ENCODE data around the gene SUGP2. TPM values are rescaled to one million over a fixed set of nuclear protein-coding genes. Genes with fewer than 3 reads are reported as not detected.
"Not testable (repeated sequence)": the region's sequence is repeated elsewhere in the genome, so short reads cannot be mapped to it uniquely, and the experiment has no call there.

The SUGP2 gene
- polyA plus RNA-seq, 6 donors from 2014 or later, result 7.2 to 16.3 (median 9.2) TPM

GRCh38 chr19:19034204-19034624, 897 bp upstream of the SUGP2 start:
- ATAC-seq (ENCODE audit: low read depth in 2 of 2), result peak; percentile 19 to 33
- peak overlapping the region; percentile 29 to 96 (median 89) for H3K27ac Mint-ChIP-seq

GRCh38 chr19:19033176-19033425, 216 bp downstream of the SUGP2 start:
- Mint-ChIP-seq H3K36me3 (peaks cover 3% of the 10 kb centered on the region in 2 donors), H3K4me3 (peak overlapping the region; percentile 81 to 98 (median 94)), H3K4me1 (peaks cover 20 to 40% (median 23%) of the 10 kb centered on the region in 3 donors), H3K27me3 (no peaks in the 10 kb centered on the region), H3K27ac (peak overlapping the region in 2 of 6 donors; percentile 85 to 96), H3K9me3 (no peaks in the 10 kb centered on the region)
- ATAC-seq (ENCODE audit: low read depth in 2 of 2) (no peak), DNase-seq (no peak)

More at GRCh38 chr19:19034204-19034624, 897 bp upstream of the SUGP2 start:
- Mint-ChIP-seq H3K4me3 (peak overlapping the region; percentile 81 to 96 (median 89)), H3K36me3 (no peaks in the 10 kb centered on the region), H3K9me3 (no peaks in the 10 kb centered on the region), H3K4me1 (peaks cover 20 to 40% (median 20%) of the 10 kb centered on the region in 3 donors), H3K27me3 (no peaks in the 10 kb centered on the region)
- peak; percentile 39 for DNase-seq

DNA sequence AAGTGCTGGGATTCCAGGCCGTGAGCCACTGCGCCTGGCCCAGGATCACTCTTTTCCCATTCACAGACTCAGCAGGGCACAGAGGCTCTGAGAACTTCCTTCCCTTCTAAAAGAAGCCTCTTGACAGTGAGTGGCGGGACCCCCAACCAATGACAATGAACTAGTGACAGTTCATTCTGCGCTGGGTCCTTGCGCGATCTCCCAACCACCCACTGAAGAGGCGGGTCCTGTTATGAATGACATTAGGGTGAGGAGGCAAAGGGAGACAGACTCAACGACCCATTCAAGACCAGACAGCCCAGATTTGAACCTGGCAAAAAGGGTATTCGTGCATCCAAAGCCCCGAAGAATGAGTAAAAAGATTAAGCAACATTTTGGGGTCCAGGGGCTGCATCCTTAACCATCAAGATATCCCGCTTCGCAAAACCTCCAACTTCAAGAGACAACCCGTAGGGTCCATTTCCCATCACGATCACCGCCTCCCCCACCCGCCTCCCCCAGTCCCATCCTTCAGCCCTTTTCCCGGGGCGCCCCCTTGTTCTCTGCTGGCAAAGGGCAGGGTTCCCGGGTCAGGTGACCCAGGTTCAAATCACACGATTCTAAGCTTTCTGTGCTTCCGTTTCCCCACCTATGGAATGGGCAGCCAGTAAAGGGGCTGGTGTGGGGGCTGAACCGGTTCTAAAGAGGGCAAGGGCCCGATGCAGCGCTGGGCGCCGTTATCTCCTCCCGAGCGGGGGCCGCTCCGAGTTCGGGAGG, 719 bp downstream of the SUGP2 start:
- ATAC-seq (ENCODE audit: low read depth in 2 of 2) (peak; percentile 34 to 50), DNase-seq (peak; percentile 78)
- Mint-ChIP-seq H3K27ac (peak overlapping the region; percentile 82 to 97 (median 92)), H3K27me3 (no peaks in the 10 kb centered on the region), H3K9me3 (no peaks in the 10 kb centered on the region), H3K36me3 (peaks cover 7 to 8% of the 10 kb centered on the region in 2 donors), H3K4me3 (peak overlapping the region; percentile 81 to 98 (median 94)), H3K4me1 (peaks cover 25 to 41% (median 27%) of the 10 kb centered on the region in 3 donors)

- no peaks in the 10 kb centered on the region for H3K27me3 Mint-ChIP-seq
- no peak for ATAC-seq (ENCODE audit: low read depth in 2 of 2)
- H3K4me1 Mint-ChIP-seq, result peaks cover 30 to 48% (median 31%) of the 10 kb centered on the region in 3 donors
- H3K36me3 Mint-ChIP-seq, result peaks cover 12 to 15% of the 10 kb centered on the region in 2 donors
- H3K9me3 Mint-ChIP-seq, result no peaks in the 10 kb centered on the region
- no peak for DNase-seq
- H3K27ac Mint-ChIP-seq, result peak overlapping the region in 2 of 6 donors; percentile 82 to 85
- H3K4me3 Mint-ChIP-seq, result peak overlapping the region; percentile 81 to 98 (median 94)
These were observed 1.4 kb downstream of the SUGP2 start for GRCh38 chr19:19031891-19032290.

DNA sequence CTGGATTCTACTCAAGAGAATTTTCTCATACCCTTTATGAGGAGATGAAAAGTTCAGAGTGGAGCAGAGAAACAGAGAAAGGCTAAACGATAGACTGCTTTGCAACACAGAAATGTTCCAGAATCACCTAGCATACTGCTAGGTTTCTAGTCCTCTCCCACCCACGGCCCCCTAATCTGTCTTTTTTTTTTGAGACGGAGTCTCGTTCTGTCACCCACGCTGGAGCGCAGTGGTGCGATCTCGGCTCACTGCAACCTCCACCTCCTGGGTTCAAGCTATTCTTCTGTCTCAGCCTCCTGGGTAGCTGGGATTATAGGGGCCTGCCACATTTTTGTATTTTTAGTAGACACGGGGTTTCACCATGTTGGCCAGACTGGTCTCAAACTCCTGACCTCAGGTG, 4.8 kb downstream of the SUGP2 start:
- peak overlapping the region in 1 of 8 donors; percentile 61 for H3K4me3 Mint-ChIP-seq
- peak overlapping the region in 1 of 6 donors; percentile 76 for H3K27ac Mint-ChIP-seq

DNA sequence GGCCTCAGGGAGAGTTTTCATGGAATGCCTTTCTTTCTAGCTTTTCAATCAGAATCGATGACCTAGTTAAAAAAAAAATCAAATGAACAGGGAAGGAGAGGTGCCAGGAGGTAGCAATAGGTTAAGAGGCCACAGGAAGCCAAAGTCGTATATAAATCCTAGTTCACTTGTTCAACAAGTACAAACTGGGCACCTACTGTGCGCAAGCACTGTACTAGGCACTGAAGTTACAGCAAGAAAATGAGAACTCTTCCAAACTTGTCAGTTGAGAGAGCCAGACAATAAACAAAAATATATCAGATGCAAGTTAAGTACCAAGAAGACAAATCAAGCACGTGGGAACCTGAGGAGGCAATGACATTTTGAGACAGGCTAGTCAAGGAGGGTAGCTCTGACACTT, 6.1 kb downstream of the SUGP2 start:
- Mint-ChIP-seq H3K27ac (peak overlapping the region in 2 of 6 donors; percentile 24 to 57), H3K4me3 (peak overlapping the region in 1 of 8 donors; percentile 22), H3K27me3 (no peaks in the 10 kb centered on the region), H3K4me1 (peaks cover 29 to 42% (median 33%) of the 10 kb centered on the region in 3 donors), H3K36me3 (peaks cover 30 to 32% of the 10 kb centered on the region in 2 donors), H3K9me3 (no peaks in the 10 kb centered on the region)
- DNase-seq (no peak), ATAC-seq (ENCODE audit: low read depth in 2 of 2) (no peak)

More for the DNA sequence above, 4.8 kb downstream of the SUGP2 start:
- Mint-ChIP-seq H3K36me3 (peaks cover 30 to 32% of the 10 kb centered on the region in 2 donors), H3K9me3 (no peaks in the 10 kb centered on the region), H3K4me1 (peaks cover 26 to 37% (median 33%) of the 10 kb centered on the region in 3 donors), H3K27me3 (no peaks in the 10 kb centered on the region)
- ATAC-seq (ENCODE audit: low read depth in 2 of 2) (no peak), DNase-seq (no peak)

GRCh38 chr19:19026299-19026971, 6.9 kb downstream of the SUGP2 start:
- peaks cover 30 to 32% of the 10 kb centered on the region in 2 donors for H3K36me3 Mint-ChIP-seq
- H3K9me3 Mint-ChIP-seq, result no peaks in the 10 kb centered on the region
- H3K27ac Mint-ChIP-seq, result peak overlapping the region in 2 of 6 donors; percentile 3 to 49
- peaks cover 28 to 41% (median 29%) of the 10 kb centered on the region in 3 donors for H3K4me1 Mint-ChIP-seq
- peak overlapping the region in 1 of 8 donors; percentile 22 for H3K4me3 Mint-ChIP-seq
- no peaks in the 10 kb centered on the region for H3K27me3 Mint-ChIP-seq
- DNase-seq (no peak), ATAC-seq (ENCODE audit: low read depth in 2 of 2) (no peak)

DNA sequence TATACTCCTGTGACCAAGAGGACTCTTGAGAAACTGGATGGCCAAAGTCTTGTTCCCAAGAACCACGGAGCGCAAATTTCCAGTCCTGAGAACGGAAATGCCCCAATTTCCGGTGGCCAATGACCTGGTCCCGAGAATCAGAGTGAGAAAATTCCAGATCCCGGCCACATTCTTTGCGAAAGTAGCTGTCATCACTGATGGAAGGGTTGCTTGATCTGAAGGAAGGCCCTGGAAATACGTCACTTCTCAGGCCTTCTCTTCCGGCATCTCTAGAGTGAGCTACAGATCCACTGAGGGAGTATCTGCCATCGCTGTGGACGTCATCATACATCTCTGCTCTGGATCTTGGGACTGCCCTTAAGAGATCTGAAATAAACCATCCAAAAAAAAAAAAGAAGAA, 7.5 kb downstream of the SUGP2 start:
- DNase-seq (no peak), ATAC-seq (ENCODE audit: low read depth in 2 of 2) (no peak)
- Mint-ChIP-seq H3K9me3 (no peaks in the 10 kb centered on the region), H3K36me3 (peaks cover 30 to 32% of the 10 kb centered on the region in 2 donors), H3K27ac (peak overlapping the region in 3 of 6 donors; percentile 3 to 65 (median 39)), H3K4me1 (peaks cover 25 to 41% (median 29%) of the 10 kb centered on the region in 3 donors), H3K4me3 (peak overlapping the region in 2 of 8 donors; percentile 18 to 52), H3K27me3 (no peaks in the 10 kb centered on the region)

DNA sequence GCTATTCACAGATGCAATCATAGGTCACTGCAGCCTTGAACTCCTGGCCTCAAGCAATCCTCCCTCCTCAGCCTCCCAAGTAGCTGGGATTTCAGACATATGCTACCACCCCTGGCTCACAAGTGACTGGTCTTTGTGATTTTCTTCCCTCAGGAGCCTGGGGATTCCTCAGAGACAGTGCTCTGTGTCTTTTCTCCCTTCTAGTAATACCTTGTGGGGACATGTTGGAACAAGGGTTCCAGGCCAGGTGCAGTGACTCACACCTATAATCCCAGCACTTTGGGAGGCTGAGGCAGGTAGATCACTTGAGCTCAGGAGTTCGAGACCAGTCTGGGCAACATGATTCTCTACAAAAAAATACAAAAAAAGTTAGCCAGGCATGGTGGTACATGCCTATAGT, 9.9 kb downstream of the SUGP2 start:
- peaks cover 20 to 47% (median 28%) of the 10 kb centered on the region in 3 donors for H3K4me1 Mint-ChIP-seq
- H3K36me3 Mint-ChIP-seq, result peaks cover 30 to 39% of the 10 kb centered on the region in 2 donors
- not testable (repeated sequence) for ATAC-seq (ENCODE audit: low read depth in 2 of 2); H3K27me3 Mint-ChIP-seq; H3K4me3 Mint-ChIP-seq; DNase-seq; H3K9me3 Mint-ChIP-seq
- peak overlapping the region in 1 of 6 donors; percentile 58 for H3K27ac Mint-ChIP-seq

- Mint-ChIP-seq H3K9me3 (no peaks in the 10 kb centered on the region), H3K4me3 (no peak overlapping the region), H3K4me1 (peaks cover 15 to 39% (median 21%) of the 10 kb centered on the region in 3 donors), H3K27me3 (no peaks in the 10 kb centered on the region), H3K27ac (peak overlapping the region in 1 of 6 donors; percentile 2), H3K36me3 (peaks cover 21 to 32% of the 10 kb centered on the region in 2 donors)
- ATAC-seq (ENCODE audit: low read depth in 2 of 2), result no peak
- DNase-seq, result no peak
These were observed 10.8 kb downstream of the SUGP2 start for GRCh38 chr19:19022380-19022961.

- Mint-ChIP-seq H3K9me3 (no peaks in the 10 kb centered on the region), H3K27me3 (no peaks in the 10 kb centered on the region), H3K4me3 (no peak overlapping the region), H3K4me1 (peaks cover 11 to 31% (median 14%) of the 10 kb centered on the region in 3 donors), H3K36me3 (peaks cover 16 to 20% of the 10 kb centered on the region in 2 donors), H3K27ac (no peak overlapping the region)
- ATAC-seq (ENCODE audit: low read depth in 2 of 2) (no peak), DNase-seq (no peak)
These were observed 12.2 kb downstream of the SUGP2 start for GRCh38 chr19:19021115-19021514.

- H3K27ac Mint-ChIP-seq, result no peak overlapping the region
- peaks cover 26 to 27% of the 10 kb centered on the region in 2 donors for H3K36me3 Mint-ChIP-seq
- no peak for ATAC-seq (ENCODE audit: low read depth in 2 of 2)
- no peaks in the 10 kb centered on the region for H3K9me3 Mint-ChIP-seq
- no peaks in the 10 kb centered on the region for H3K27me3 Mint-ChIP-seq
- H3K4me3 Mint-ChIP-seq, result peak overlapping the region in 1 of 8 donors; percentile 56
- H3K4me1 Mint-ChIP-seq, result peaks cover 0 to 1% (median 0%) of the 10 kb centered on the region in 3 donors
- DNase-seq, result no peak
These were observed 22.8 kb downstream of the SUGP2 start for GRCh38 chr19:19010551-19010950.

GRCh38 chr19:19009951-19010350, 23.4 kb downstream of the SUGP2 start:
- no peak overlapping the region for H3K27ac Mint-ChIP-seq
- ATAC-seq (ENCODE audit: low read depth in 2 of 2) (no peak), DNase-seq (no peak)
- H3K4me1 Mint-ChIP-seq, result no peaks in the 10 kb centered on the region
- no peak overlapping the region for H3K4me3 Mint-ChIP-seq
- H3K27me3 Mint-ChIP-seq, result no peaks in the 10 kb centered on the region
- no peaks in the 10 kb centered on the region for H3K9me3 Mint-ChIP-seq
- H3K36me3 Mint-ChIP-seq, result peaks cover 29 to 30% of the 10 kb centered on the region in 2 donors
